HG03103 (cell line): ENCODE measurements around the gene BCAS3.

Source experiments
- ATAC-seq: cut with Tn5 transposase; IDR thresholded peaks from one replicate; pipeline ENCODE4 v1.9.1; 2021; ENCODE audit warnings: low read depth; ENCODE audit not compliant: unreplicated experiment

The BCAS3 gene

GRCh38 chr17:61261001-61261637, 583.5 kb downstream of the BCAS3 start:
- ATAC-seq: no peak

- no peak for ATAC-seq
These were observed 587.7 kb downstream of the BCAS3 start for GRCh38 chr17:61265397-61265796.

- ATAC-seq: no peak
These were observed 590.2 kb downstream of the BCAS3 start for GRCh38 chr17:61267847-61268246.

GRCh38 chr17:61275395-61275794, 597.7 kb downstream of the BCAS3 start:
- no peak for ATAC-seq

GRCh38 chr17:61276806-61277205, 599.2 kb downstream of the BCAS3 start:
- no peak for ATAC-seq

- no peak for ATAC-seq
These were observed 602.0 kb downstream of the BCAS3 start for GRCh38 chr17:61279476-61280145.

- peak; percentile 49 for ATAC-seq
These were observed 602.7 kb downstream of the BCAS3 start for GRCh38 chr17:61280338-61280737.

- ATAC-seq: no peak
These were observed 603.2 kb downstream of the BCAS3 start for GRCh38 chr17:61280851-61281250.

GRCh38 chr17:61282377-61282776, 604.7 kb downstream of the BCAS3 start:
- ATAC-seq: no peak

GRCh38 chr17:61283043-61283442, 605.4 kb downstream of the BCAS3 start:
- ATAC-seq: no peak

- ATAC-seq: no peak
These were observed 606.5 kb downstream of the BCAS3 start for GRCh38 chr17:61284174-61284573.

- no peak for ATAC-seq
These were observed 607.1 kb downstream of the BCAS3 start for GRCh38 chr17:61284746-61285145.

GRCh38 chr17:61285526-61286320, 608.1 kb downstream of the BCAS3 start:
- ATAC-seq: no peak

- ATAC-seq: no peak
These were observed 608.8 kb downstream of the BCAS3 start for GRCh38 chr17:61286449-61286848.

GRCh38 chr17:61289408-61290385, 612.0 kb downstream of the BCAS3 start:
- ATAC-seq: no peak

GRCh38 chr17:61291451-61292285, 614.0 kb downstream of the BCAS3 start:
- no peak for ATAC-seq

GRCh38 chr17:61294286-61294685, 616.6 kb downstream of the BCAS3 start:
- ATAC-seq: no peak

- no peak for ATAC-seq
These were observed 617.1 kb downstream of the BCAS3 start for GRCh38 chr17:61294777-61295176.

GRCh38 chr17:61296058-61296457, 618.4 kb downstream of the BCAS3 start:
- ATAC-seq: no peak
